ENCODE measurements around the gene ZNF783.

GRCh38 chr7:149245744-149246143 is 16.3 kb upstream of the ZNF783 start:
- TF ChIP-seq CTCF (IDR thresholded peaks at IDR 0.05) (no peak), POLR2A (IDR thresholded peaks at IDR 0.05) (no peak)
